HUES6 (cell line): ENCODE data around the gene LOXL4.
"Not testable (repeated sequence)": the region's sequence is repeated elsewhere in the genome, so short reads cannot be mapped to it uniquely, and the experiment has no call there.

ENCODE experiments used
- H3K27ac ChIP-seq: 2 replicates; pipeline ENCODE4 v1.7.0; 2013; ENCODE audit warnings: low read depth, mild to moderate bottlenecking, low read length, inconsistent platforms
- H3K27me3 ChIP-seq: 2 replicates; pipeline ENCODE4 v1.6.1; 2013; ENCODE audit warnings: low read length; ENCODE audit not compliant: control insufficient read depth, insufficient read depth
- H3K36me3 ChIP-seq: 2 replicates; pipeline ENCODE4 v1.6.1; 2013; ENCODE audit warnings: low read length; ENCODE audit not compliant: control insufficient read depth, insufficient read depth
- H3K4me1 ChIP-seq: 2 replicates; pipeline ENCODE4 v1.6.1; 2013; ENCODE audit warnings: low read length; ENCODE audit not compliant: control insufficient read depth, insufficient read depth
- H3K4me3 ChIP-seq: 2 replicates; pipeline ENCODE4 v1.5.1; 2013; ENCODE audit warnings: low read depth, low read length
- H3K9ac ChIP-seq: one replicate; pipeline ENCODE4 v1.6.1; 2013; ENCODE audit warnings: mild to moderate bottlenecking, low read length
- H3K9me3 ChIP-seq: 2 replicates; pipeline ENCODE4 v1.6.1; 2013; ENCODE audit warnings: low read depth, low read length; ENCODE audit not compliant: control insufficient read depth, insufficient read depth

LOXL4 gene

DNA sequence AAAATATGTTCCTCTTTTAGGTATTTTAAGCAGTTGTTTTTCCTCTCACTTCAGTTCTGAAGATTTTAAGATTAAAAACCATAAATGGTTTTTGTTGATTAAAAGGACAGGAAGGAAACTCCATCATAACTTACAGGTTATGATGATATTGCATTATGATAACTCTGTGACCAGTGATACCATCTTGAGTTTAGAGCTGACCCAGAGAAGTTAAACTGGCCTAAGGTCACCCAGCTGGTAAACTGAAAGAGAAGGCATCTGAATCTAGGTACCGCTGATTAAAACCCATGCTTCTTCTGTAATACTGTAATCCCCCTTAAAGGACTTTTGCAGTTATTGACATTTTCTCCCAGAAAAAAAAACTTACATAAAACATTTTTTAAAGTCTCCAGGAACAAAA lies 29.6 kb downstream of the LOXL4 start:
- Histone ChIP-seq H3K27me3 (no peaks in the 10 kb centered on the region), H3K9me3 (no peaks in the 10 kb centered on the region), H3K4me3 (no peak overlapping the region), H3K9ac (no peak overlapping the region), H3K4me1 (no peaks in the 10 kb centered on the region), H3K36me3 (peaks cover 34% of the 10 kb centered on the region), H3K27ac (no peak overlapping the region)

DNA sequence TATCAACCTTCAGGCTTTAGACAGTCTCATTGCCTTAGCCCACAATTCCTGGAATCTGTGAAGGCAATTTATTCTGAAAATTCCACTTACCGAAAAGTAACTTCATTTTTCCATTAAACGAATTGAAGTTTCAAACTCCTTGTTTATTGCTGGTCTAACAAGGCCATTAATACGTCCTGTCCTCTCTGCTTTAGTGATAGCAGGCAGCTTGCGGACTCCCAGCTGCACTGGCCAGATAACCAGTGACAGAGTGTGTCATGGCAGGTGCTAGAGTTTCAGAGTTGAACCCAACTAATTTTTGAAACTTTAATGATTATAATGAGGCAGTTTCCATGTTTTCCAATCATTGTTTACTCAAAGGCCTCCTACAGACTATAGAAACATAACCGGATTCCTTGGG lies 31.1 kb downstream of the LOXL4 start:
- no peaks in the 10 kb centered on the region for H3K9me3 ChIP-seq
- peaks cover 34% of the 10 kb centered on the region for H3K36me3 ChIP-seq
- H3K9ac ChIP-seq, result no peak overlapping the region
- no peaks in the 10 kb centered on the region for H3K4me1 ChIP-seq
- no peak overlapping the region for H3K27ac ChIP-seq
- H3K27me3 ChIP-seq, result no peaks in the 10 kb centered on the region
- no peak overlapping the region for H3K4me3 ChIP-seq

DNA sequence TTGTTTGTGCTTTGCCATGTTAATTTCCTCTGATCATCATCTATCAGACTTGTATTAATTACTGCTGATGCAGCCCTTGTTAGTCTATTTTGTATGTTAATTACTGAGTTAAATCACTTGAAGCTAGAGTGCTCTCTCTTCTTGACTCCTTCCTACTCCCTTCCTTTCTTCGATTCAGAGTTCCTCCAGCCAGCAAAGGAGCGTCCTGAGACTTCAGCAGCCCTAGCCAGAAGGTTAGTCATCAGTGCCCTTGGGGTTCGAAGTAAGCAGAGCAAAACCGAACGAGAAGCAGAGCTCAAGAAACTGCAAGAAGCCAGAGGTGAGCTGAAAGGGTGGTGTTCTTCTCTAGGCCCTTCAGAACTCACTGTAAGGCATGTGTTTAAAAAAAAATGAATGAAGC lies 32.1 kb downstream of the LOXL4 start:
- peaks cover 34% of the 10 kb centered on the region for H3K36me3 ChIP-seq
- H3K27ac ChIP-seq, result no peak overlapping the region
- H3K9me3 ChIP-seq, result no peaks in the 10 kb centered on the region
- H3K27me3 ChIP-seq, result no peaks in the 10 kb centered on the region
- no peaks in the 10 kb centered on the region for H3K4me1 ChIP-seq
- no peak overlapping the region for H3K4me3 ChIP-seq
- H3K9ac ChIP-seq, result no peak overlapping the region

DNA sequence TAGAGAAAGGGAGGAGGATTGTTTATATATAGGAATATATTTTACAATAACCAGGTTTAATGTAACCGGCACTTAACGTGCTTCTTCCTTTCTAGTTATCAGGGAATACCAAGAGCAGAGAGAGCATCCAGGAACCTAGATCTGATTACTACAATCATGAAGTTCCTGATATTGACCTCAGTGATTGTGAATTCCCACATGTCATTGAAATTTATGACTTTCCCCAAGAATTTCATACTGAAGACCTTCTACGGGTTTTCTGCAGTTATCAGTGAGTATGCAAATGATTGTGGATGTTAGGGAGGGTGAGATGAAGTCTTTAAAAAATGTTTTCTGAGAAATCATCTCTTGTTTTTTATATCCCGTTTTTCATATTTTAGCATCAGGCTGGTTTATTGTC lies 36.6 kb downstream of the LOXL4 start:
- peaks cover 18% of the 10 kb centered on the region for H3K36me3 ChIP-seq
- peaks cover 6% of the 10 kb centered on the region; the same call in 1 of the 2 replicates for H3K9me3 ChIP-seq
- no peak overlapping the region for H3K9ac ChIP-seq
- H3K27ac ChIP-seq, result no peak overlapping the region
- H3K4me1 ChIP-seq, result no peaks in the 10 kb centered on the region
- no peaks in the 10 kb centered on the region for H3K27me3 ChIP-seq
- no peak overlapping the region for H3K4me3 ChIP-seq

DNA sequence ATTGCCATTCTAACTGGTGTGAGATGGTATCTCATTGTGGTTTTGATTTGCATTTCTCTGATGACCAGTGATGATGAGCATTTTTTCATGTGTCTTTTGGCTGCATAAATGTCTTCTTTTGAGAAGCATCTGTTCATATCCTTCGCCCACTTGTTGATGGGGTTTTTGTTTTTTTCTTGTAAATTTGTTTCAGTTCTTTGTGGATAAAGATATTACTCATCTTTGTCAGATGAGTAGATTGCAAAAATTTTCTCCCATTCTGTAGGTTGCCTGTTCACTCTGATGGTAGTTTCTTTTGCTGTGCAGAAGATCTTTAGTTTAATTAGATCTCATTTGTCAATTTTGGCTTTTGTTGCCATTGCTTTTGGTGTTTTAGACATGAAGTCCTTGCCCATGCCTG lies 39.7 kb downstream of the LOXL4 start:
- not testable (repeated sequence) for H3K36me3 ChIP-seq, H3K4me3 ChIP-seq, H3K9ac ChIP-seq, H3K27me3 ChIP-seq, H3K4me1 ChIP-seq, H3K27ac ChIP-seq
- H3K9me3 ChIP-seq, result peaks cover 11% of the 10 kb centered on the region; the same call in 1 of the 2 replicates

DNA sequence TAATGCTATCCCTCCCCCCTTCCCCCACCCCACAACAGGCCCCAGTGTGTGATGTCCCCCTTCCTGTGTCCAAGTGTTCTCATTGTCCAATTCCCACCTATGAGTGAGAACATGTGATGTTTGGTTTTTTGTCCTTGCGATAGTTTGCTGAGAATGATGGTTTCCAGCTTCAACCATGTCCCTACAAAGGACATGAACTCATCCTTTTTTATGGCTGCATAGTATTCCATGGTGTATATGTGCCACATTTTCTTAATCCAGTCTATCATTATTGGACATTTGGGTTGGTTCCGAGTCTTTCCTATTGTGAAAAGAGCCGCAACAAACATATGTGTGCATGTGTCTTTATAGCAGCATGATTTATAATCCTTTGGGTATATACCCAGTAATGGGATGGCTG lies 40.3 kb downstream of the LOXL4 start:
- not testable (repeated sequence) for H3K27ac ChIP-seq, H3K36me3 ChIP-seq, H3K9ac ChIP-seq, H3K27me3 ChIP-seq, H3K4me3 ChIP-seq, H3K4me1 ChIP-seq
- H3K9me3 ChIP-seq, result peaks cover 11% of the 10 kb centered on the region; the same call in 1 of the 2 replicates

DNA sequence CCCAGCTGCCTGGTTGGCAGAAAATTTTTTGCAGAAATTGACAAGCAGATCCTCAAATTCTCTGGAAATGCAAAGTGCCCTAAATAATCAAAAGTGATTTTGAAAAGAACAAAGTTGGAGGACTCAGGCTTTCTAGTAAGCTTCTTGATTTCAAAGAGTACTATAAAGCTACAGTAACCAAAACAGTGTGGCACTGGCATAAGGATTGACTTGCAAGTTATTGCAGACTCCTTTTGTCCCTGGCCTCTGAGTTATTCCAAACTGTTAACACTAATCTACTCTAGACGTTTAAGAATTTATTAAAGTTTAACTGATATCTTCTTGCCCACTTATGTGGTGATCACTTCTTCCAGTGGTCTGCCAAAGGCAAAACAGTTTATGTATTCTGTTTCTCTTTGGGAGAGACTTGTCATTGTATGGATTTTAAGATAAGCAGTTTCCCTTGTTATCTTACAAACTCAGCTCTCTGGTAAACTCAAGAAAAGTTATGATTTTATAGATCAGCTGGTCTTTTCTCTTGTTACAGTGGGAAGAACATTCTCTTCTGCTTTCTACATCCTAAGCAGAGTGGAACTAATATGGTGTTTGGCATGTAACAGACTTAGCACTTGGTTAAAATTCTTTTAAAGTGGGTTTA lies 41.4 kb downstream of the LOXL4 start:
- no peak overlapping the region for H3K4me3 ChIP-seq
- peaks cover 11% of the 10 kb centered on the region; the same call in 1 of the 2 replicates for H3K9me3 ChIP-seq
- 0 out of 2 replicates have a peak, but pooled peaks cover 4% of the 10 kb centered on the region for H3K4me1 ChIP-seq
- H3K27me3 ChIP-seq, result no peaks in the 10 kb centered on the region
- no peak overlapping the region for H3K9ac ChIP-seq
- no peak overlapping the region for H3K27ac ChIP-seq
- no peaks in the 10 kb centered on the region for H3K36me3 ChIP-seq

DNA sequence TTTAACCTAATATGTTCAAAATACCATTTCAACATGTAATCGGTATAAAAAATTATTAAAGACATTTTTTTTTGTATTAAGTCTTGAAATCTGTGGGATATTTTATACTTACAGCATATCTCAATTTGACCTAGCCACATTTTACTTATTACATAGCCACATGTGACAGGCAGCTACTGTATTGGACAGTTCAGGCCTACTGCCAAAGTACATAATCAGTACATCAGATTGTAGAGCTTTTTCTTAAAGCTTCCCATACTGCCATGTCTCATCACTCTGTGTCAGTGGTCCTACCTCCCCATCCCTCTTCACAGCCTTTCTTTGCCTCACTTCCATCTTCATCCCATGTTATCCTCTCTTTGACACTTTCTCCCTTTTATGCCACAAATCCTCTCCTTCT lies 43.0 kb downstream of the LOXL4 start:
- H3K9ac ChIP-seq, result no peak overlapping the region
- no peaks in the 10 kb centered on the region for H3K27me3 ChIP-seq
- 0 out of 2 replicates have a peak, but pooled peaks cover 4% of the 10 kb centered on the region for H3K4me1 ChIP-seq
- H3K9me3 ChIP-seq, result peaks cover 11% of the 10 kb centered on the region; the same call in 1 of the 2 replicates
- H3K27ac ChIP-seq, result no peak overlapping the region
- H3K36me3 ChIP-seq, result no peaks in the 10 kb centered on the region
- H3K4me3 ChIP-seq, result no peak overlapping the region

DNA sequence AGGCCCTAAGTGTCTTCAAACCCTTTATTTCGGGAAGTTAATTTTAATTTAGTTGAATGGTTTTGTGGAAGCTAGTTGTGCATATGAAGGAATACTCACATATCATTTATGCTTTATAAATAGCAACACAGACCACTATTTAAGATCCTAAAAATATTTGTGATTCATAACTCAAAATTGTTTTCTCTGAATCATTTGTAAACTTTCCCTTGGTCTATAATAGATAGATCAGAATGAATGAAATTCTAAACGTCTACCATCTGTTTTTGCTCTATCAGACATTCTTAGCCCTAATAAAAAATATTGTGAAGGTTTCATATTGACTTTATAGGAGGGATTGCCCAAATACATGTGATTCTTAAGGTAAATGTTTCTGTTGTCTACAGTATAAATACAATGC lies 43.5 kb downstream of the LOXL4 start:
- H3K4me3 ChIP-seq, result no peak overlapping the region
- H3K9ac ChIP-seq, result no peak overlapping the region
- no peaks in the 10 kb centered on the region for H3K27me3 ChIP-seq
- H3K4me1 ChIP-seq, result 0 out of 2 replicates have a peak, but pooled peaks cover 4% of the 10 kb centered on the region
- H3K36me3 ChIP-seq, result no peaks in the 10 kb centered on the region
- no peak overlapping the region for H3K27ac ChIP-seq
- H3K9me3 ChIP-seq, result peaks cover 15% of the 10 kb centered on the region; the same call in 1 of the 2 replicates

DNA sequence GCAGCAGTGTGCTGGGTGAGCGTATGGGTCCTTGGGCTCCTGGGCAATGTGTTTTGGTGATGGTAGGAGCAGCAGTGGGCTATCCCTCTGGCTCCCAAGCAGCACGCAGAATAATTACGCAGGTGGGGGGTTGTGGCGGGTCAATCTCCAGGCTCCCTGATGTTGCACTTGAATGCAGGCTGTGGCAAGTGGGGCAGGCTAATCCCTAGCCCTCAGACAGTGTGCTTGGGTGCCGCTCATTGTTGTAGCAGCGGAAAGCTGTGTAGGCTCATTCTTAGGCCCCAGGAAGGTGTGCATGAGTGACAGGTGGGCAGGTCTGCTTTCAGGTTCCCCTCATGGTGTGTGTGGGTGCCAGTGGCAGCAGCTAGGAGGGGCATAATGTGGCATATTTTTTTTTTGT lies 44.1 kb downstream of the LOXL4 start:
- Histone ChIP-seq H3K9ac (no peak overlapping the region), H3K4me3 (no peak overlapping the region), H3K36me3 (no peaks in the 10 kb centered on the region)

DNA sequence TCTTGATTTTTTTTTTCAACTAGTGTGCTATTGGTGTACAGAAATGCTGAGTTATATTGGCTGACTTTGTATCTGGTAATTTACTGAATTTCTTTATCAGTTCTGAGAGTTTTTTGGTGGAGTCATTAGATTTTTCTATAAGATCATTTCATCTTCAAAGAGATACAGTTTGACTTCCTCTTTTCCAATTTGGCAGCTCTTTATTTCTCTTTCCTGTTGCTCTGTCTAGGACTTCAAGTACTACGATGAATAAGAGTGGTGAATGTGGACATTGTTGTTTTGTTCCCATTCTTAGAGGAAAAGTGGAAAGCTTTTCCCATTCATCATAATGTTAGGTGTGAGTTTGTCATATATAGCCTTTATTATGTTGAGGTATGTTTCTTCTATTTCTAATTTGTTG lies 50.2 kb downstream of the LOXL4 start:
- Histone ChIP-seq H3K4me1 (no peaks in the 10 kb centered on the region), H3K9me3 (peaks cover 9% of the 10 kb centered on the region; the same call in 1 of the 2 replicates), H3K4me3 (no peak overlapping the region), H3K9ac (no peak overlapping the region), H3K36me3 (no peaks in the 10 kb centered on the region), H3K27ac (no peak overlapping the region), H3K27me3 (no peaks in the 10 kb centered on the region)

More for the DNA sequence above, 44.1 kb downstream of the LOXL4 start:
- 0 out of 2 replicates have a peak, but pooled peaks cover 4% of the 10 kb centered on the region for H3K4me1 ChIP-seq
- no peak overlapping the region for H3K27ac ChIP-seq
- no peaks in the 10 kb centered on the region for H3K27me3 ChIP-seq
- peaks cover 16% of the 10 kb centered on the region; the same call in 1 of the 2 replicates for H3K9me3 ChIP-seq
